Lung microvascular endothelial cell (primary cell): ENCODE data around the gene CARD19. TPM values are rescaled to one million over a fixed set of nuclear protein-coding genes. Genes with fewer than 3 reads are reported as not detected.
"Not testable (repeated sequence)": the region's sequence is repeated elsewhere in the genome, so short reads cannot be mapped to it uniquely, and the experiment has no call there.

Experiments used
- DNase-seq, 2 donors: peaks; one replicate each; pipeline versions ENCODE4 v3.0.0 to v3.0.0-alpha.2; 2010; ENCODE audit warnings: low read depth in 2 of 2
- total RNA-seq: library from RNA; depleted of rRNA; stranded (reverse); fragments of >200 nt; gene quantifications from 2 replicates; pipeline ENCODE4 v1.2.1, GENCODE V29; 2014

CARD19 gene
- total RNA-seq, 1 donor from 2014 or later: 72.8 TPM

DNA sequence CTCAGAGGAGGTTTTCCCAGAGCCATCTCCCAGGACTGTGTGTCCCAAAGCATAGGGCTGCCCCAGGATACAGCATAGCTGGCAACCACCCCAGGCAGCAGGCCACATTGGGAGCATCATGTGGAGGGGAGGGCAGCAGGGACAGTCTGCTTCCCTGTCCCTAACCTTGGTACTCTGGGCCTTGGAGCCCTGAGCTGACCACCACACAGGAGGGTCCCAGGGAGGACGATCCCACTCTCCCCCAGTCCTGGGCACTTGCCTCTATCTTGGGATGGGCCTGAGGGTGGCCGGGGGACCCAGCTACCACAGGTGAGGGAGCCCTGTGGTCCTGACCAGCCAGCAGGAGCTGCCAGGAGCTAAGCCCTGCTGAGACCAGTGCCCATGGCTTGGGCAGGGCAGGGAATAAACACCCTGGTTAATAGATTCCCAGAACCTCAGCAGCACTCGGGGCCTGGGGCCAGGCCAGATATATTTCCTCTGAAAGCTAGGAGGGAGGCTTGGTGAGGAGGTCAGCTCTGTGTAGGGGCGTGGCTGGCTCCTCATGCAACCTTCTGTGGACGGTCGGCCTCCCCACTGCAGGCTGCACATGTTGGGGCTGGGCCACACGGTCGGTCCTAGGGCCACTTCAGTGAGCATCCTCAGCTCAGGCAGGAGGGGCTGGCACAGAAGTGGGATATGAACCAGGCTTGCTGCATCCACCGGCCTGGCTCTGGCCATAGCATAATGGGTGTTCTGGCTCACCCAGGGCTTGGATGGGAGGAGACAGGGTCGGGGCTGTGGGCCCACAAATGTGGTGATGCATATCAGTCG is 33.9 kb downstream of the CARD19 start:
- DNase-seq: no peak

GRCh38 chr9:93130861-93131481 is 35.0 kb downstream of the CARD19 start:
- peak; percentile 56 to 60 for DNase-seq

DNA sequence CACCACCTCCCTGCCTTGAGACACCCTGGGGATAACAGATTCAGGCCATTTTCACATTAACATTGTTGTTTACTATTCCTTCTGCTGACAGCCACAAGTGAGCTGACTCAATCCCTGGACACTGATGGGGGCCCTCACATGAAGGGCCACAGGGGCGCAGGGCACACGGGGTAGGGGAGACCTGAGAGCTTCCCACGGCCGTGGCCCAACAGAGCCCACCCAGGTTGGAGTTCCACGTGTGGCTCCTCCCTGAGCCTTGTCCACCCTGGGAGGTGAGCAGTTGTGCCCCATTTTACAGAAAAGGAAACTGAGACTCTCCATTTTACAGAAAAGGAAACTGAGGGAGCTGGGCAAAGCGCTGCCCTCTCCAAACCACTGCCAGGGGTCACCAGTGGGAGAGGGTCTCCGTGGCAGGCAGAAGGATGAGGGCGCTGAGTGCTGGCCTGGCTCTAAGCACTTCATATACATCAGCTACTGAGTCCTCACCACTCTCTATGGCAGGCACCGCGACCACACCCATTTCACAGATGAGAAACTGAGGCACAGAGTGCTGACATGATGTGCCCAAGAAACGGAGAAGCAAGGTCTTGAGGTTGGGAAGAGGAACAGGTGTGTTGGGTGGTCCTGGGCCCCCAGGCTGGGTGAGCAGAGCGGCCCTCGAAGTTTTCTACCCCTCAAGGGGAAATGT is 35.7 kb downstream of the CARD19 start:
- no peak for DNase-seq

DNA sequence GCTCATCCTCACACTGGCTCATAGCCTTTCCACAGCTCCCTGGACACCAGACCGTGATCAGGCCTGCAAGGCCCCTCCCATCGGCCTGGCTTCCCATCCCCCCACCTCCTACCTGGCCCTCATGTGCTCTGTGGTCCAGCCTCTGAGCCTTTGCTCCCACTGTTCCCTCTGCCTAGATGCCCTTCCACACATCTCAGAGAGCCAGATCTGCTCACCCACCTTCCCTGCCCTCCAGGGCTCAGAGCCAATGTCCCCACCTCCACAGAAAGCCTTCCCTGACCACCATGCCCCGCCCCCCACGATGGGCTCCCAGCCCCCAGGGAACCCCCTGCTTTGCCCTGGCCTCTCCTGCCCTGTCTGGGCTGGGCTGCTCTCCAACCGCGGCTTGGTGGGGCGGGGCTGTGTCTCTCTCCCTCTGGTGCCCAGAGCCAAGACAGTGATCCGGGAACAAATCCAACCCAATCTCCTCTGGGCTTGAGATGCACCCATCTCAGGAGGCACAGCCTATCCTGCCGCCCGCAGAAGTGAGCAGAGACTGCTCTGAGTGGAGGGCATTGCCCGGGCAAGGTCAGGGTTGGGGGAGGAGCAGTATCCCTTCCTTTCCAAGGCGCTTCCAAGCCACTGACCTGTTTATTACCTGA is 36.4 kb downstream of the CARD19 start:
- peak in 1 of 2 donors; percentile 27 for DNase-seq

GRCh38 chr9:93132946-93133680 is 37.1 kb downstream of the CARD19 start:
- DNase-seq: peak; percentile 32 to 44

GRCh38 chr9:93133681-93134014 is 37.6 kb downstream of the CARD19 start:
- DNase-seq: peak; percentile 66 to 90

GRCh38 chr9:93134015-93134739 is 38.2 kb downstream of the CARD19 start, which contains the start of gene NINJ1:
TSS of gene NINJ1 (minus strand) at chr9:93134251. CDS start at chr9:93134217, 34 bp downstream.
- DNase-seq: peak; percentile 74

GRCh38 chr9:93134740-93135444 is 38.9 kb downstream of the CARD19 start:
- DNase-seq: no peak

DNA sequence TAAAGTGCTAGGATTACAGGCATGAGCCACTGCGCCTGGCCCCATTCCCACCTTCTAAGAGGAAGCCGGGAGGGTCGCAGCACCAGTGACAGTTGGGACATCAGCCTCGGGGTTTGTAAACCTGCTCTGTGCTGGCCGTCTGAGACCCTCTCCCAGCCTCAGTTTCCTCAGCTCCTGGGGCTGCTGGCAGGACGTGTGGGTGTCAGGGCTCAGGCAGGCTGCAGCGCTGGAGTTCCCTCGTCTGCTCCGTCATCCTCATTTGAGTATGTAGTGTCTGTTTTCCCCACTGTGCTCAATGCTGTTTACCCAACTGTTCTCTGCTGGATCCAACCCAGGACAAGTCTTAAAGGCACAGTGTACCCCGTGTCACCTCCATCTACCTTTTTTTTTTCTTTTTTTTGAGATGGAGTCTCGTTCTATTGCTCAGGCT is 40.0 kb downstream of the CARD19 start:
- DNase-seq: peak; percentile 26 to 47

- DNase-seq: no peak
Measured at GRCh38 chr9:93137362-93137761, 41.3 kb downstream of the CARD19 start.

GRCh38 chr9:93138171-93138764 is 42.3 kb downstream of the CARD19 start:
- no peak for DNase-seq

DNA sequence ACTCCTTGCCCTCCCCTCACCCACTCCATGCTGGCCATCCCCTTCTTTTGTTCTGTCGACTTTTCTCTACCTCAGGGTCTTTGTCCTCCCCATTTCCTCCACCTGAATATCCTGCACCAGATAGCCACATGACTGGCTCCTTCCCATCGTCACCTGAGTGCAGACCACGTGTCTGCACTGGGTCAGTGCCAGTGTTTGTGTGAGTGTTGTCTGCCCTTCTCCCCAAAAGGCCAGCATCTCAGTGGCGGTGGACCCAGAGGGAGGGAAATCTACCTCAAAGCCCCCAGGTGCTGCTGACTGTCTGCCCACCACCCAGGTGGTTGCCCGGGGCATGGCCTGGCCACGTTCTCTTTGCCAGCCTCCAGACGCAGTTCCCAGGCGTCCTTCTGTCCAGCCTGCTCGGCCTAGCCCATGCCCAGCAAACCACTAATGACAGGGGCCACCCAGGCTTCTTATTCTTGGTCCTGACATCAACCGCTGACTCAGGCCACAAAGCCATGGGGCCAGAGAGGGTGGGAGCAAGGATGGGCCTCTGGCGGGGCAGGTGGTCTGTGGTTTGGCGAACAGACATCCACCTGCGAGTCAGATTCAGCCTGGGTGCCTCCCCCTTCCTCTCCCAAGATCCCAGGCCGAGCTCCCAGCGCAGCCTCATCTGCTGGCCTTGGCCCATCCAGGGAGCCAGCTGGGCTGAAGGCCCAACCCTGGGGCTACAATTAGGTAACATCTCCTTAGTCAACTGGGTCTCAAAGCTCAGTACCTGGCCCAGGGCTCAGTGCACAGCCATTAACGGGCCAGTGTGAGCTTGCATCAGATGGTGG is 43.6 kb downstream of the CARD19 start:
- DNase-seq: no peak

GRCh38 chr9:93141771-93142483 is 45.9 kb downstream of the CARD19 start:
- DNase-seq: no peak

GRCh38 chr9:93143830-93144530 is 48.0 kb downstream of the CARD19 start:
- DNase-seq: peak in 1 of 2 donors; percentile 36

- not testable (repeated sequence) for DNase-seq
Measured at GRCh38 chr9:93146696-93147095, 50.7 kb downstream of the CARD19 start.

GRCh38 chr9:93147632-93148031 is 51.6 kb downstream of the CARD19 start:
- DNase-seq: no peak

- no peak for DNase-seq
Measured at GRCh38 chr9:93148721-93149120, 52.7 kb downstream of the CARD19 start.
